ENCODE results near the gene BTN2A1.

The BTN2A1 gene

GRCh38 chr6:26476896-26477295, 19.1 kb downstream of the BTN2A1 start:
- no peak for TF ChIP-seq CTCF (IDR thresholded peaks at IDR 0.05; ENCODE audit: low read depth, low read length)
- DNase-seq (ENCODE audit: extremely low read depth, low read depth), result no peak

DNA sequence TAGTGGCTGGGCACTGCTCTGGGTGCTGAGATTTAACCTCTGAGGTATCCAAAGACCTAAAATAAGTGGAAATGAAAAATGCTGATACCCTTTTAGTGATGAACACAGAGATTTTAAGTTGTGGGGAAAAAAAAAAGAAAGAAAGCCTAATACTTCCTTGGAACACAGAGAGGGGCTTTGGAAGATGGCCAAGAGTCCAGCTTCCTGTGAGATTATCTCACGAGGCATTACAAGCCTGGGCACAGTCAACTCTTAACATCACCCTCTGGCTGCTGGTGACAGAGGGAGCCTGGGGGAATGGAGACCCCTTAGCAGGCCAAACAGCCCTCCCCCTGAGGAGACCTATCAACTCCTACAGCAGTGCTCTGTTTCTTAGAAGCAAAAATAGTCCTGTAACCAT, 19.7 kb downstream of the BTN2A1 start:
- TF ChIP-seq CTCF (IDR thresholded peaks at IDR 0.05; ENCODE audit: low read depth, low read length), result no peak
- no peak for DNase-seq (ENCODE audit: extremely low read depth, low read depth)

GRCh38 chr6:26478100-26478984, 20.6 kb downstream of the BTN2A1 start:
- DNase-seq (ENCODE audit: extremely low read depth, low read depth), result no peak
- no peak for TF ChIP-seq CTCF (IDR thresholded peaks at IDR 0.05; ENCODE audit: low read depth, low read length)

- no peak for DNase-seq (ENCODE audit: extremely low read depth, low read depth)
- no peak for TF ChIP-seq CTCF (IDR thresholded peaks at IDR 0.05; ENCODE audit: low read depth, low read length)
Observed at GRCh38 chr6:26478985-26479278, 21.2 kb downstream of the BTN2A1 start.

- no peak for DNase-seq (ENCODE audit: extremely low read depth, low read depth)
- no peak for TF ChIP-seq CTCF (IDR thresholded peaks at IDR 0.05; ENCODE audit: low read depth, low read length)
Observed at GRCh38 chr6:26482338-26482737, 24.6 kb downstream of the BTN2A1 start.

DNA sequence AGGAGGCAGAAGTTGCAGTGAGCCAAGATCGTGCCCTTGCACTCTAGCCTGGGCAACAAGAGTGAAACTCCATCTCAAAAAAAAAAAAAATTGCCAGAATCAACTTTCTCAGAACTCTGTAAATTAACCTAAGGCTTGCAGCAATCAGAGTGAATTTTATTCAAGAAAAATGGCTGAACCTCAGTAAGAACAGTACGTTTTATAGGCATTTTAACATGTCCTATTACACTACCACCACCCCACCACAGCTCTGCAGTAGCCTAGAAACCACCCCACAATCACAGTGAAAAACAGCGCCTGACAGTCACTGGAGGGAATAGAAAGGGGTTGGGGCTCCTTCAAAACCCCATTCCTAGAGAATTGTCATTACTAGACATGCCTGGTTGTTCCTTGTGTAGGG, 26.0 kb downstream of the BTN2A1 start:
- DNase-seq (ENCODE audit: extremely low read depth, low read depth), result no peak
- no peak for TF ChIP-seq CTCF (IDR thresholded peaks at IDR 0.05; ENCODE audit: low read depth, low read length)

- no peak for DNase-seq (ENCODE audit: extremely low read depth, low read depth)
- no peak for TF ChIP-seq CTCF (IDR thresholded peaks at IDR 0.05; ENCODE audit: low read depth, low read length)
Observed at GRCh38 chr6:26484161-26484560, 26.4 kb downstream of the BTN2A1 start.
